IMR-90 (cell line): ENCODE results near the gene TVP23C. TPM values are rescaled to one million over a fixed set of nuclear protein-coding genes. Genes with fewer than 3 reads are reported as not detected.

ENCODE experiments used
- microRNA-seq, 2 experiments: library from miRNA; stranded (forward) in 1 of 2; unstranded in 1 of 2; fragments of 10-50 nt in 1 of 2; fragments of <30 nt in 1 of 2; gene quantifications in 1 of 2; microRNA quantifications in 1 of 2; one replicate each; pipeline versions ENCODE3 to v1.1.0; 2013 to 2020; ENCODE audit not compliant: insufficient read depth in 1 of 2, insufficient read length in 1 of 2, unreplicated experiment in 1 of 2
- polyA plus RNA-seq, 3 experiments: library from polyadenylated mRNA; depleted of rRNA; stranded (reverse); fragments of >200 nt; gene quantifications; 2 replicates each; pipeline ENCODE4 v1.2.3, GENCODE V29; 2012; ENCODE audit warnings: low replicate concordance in 1 of 3
- small RNA-seq, 5 experiments: library from RNA; depleted of rRNA; stranded (forward); fragments of <200 nt; gene quantifications; one replicate each; pipeline ENCODE3, GENCODE V24; 2012
- total RNA-seq: library from RNA; depleted of rRNA; stranded (reverse); fragments of >200 nt; gene quantifications from 2 replicates; pipeline ENCODE4 v1.2.3, GENCODE V29; 2012; rRNA removed

The TVP23C gene
- total and polyA plus RNA-seq, 2 of the 4 experiments (the other 2 are of a cell fraction): 7.5 to 12.0 TPM

Small RNA genes within 50 kb of the gene (microRNA-seq; reads per million reads assigned to microRNA genes)
- not detected for gene AC005838.1 (ENCODE audit: insufficient read depth, insufficient read length)
- not detected for gene RF00090 (ENCODE audit: insufficient read depth, insufficient read length)

Small RNA genes within 50 kb of the gene (small RNA-seq; reads per million reads assigned to genes)
- gene AC005838.1 (0 reads per million in 5 experiments), gene RF00090 (0 reads per million in 5 experiments)

Other genes with a start within 250 kb of the TVP23C start
- gene TEKT3, start 221.9 kb downstream of the TVP23C start, total RNA-seq: not detected in 2 replicates
- gene TEKT3, start 221.9 kb downstream of the TVP23C start, polyA plus RNA-seq (2012; rRNA removed): 0.15 and 0.59 TPM in 2 replicates
- 0.56 and 0.90 TPM in 2 replicates for gene CDRT4, start 95.9 kb downstream of the TVP23C start, total RNA-seq
- gene CDRT4, start 95.9 kb downstream of the TVP23C start, polyA plus RNA-seq (2012; rRNA removed): 2.7 and 3.7 TPM in 2 replicates
- under 0.01 and 0.28 TPM in 2 replicates for gene FBXW10B, start 56.2 kb upstream of the TVP23C start, total RNA-seq
- 0.23 and 0.43 TPM in 2 replicates for gene FBXW10B, start 56.2 kb upstream of the TVP23C start, polyA plus RNA-seq (2012; rRNA removed)
- gene TRIM16, start 120.8 kb upstream of the TVP23C start, total RNA-seq: 50.3 and 52.5 TPM in 2 replicates
- gene TRIM16, start 120.8 kb upstream of the TVP23C start, polyA plus RNA-seq (2012; rRNA removed): 18.9 and 22.3 TPM in 2 replicates
- gene ZNF286A, start 136.3 kb upstream of the TVP23C start, total RNA-seq: 37.6 and 37.8 TPM in 2 replicates
- gene ZNF286A, start 136.3 kb upstream of the TVP23C start, polyA plus RNA-seq (2012; rRNA removed): 15.3 and 19.8 TPM in 2 replicates
- gene TBC1D26, start 168.8 kb upstream of the TVP23C start, total RNA-seq: not detected in 2 replicates
- gene TBC1D26, start 168.8 kb upstream of the TVP23C start, polyA plus RNA-seq (2012; rRNA removed): 0.02 and 0.04 TPM in 2 replicates